Tibial nerve (tissue), 4 donors: ENCODE results near the gene GBP7.

Experiments used
- CTCF ChIP-seq, 5 experiments: fragments of 200-600 bp in 3 of 5; fragments of 450-650 bp in 2 of 5; sonication (generic) in 3 of 5; IDR thresholded peaks; one replicate each; pipeline ENCODE4 v1.5.1; 2016 to 2019; ENCODE audit warnings: antibody characterized with exemption in 5 of 5, mild to moderate bottlenecking in 3 of 5, moderate library complexity in 2 of 5
- EP300 ChIP-seq, 2 donors: sonication (generic); formaldehyde crosslinking; IDR thresholded peaks; one replicate each; pipeline ENCODE4 v1.6.1; 2017; ENCODE audit warnings: antibody characterized with exemption in 2 of 2, mild to moderate bottlenecking in 1 of 2
- POLR2A ChIP-seq, 2 donors: fragments of 450-650 bp; IDR thresholded peaks; one replicate each; pipeline ENCODE4 v1.6.1; 2017; ENCODE audit warnings: antibody characterized with exemption in 2 of 2, mild to moderate bottlenecking in 2 of 2, moderate library complexity in 2 of 2

GRCh38 chr1:89089962-89090361 is 85.8 kb downstream of the GBP7 start:
- TF ChIP-seq CTCF (IDR thresholded peaks at IDR 0.05): no peak
- no peak for TF ChIP-seq POLR2A (IDR thresholded peaks at IDR 0.05)
- no peak for TF ChIP-seq EP300 (IDR thresholded peaks at IDR 0.05)
